ENCODE results near the gene C14orf180. TPM values are rescaled to one million over a fixed set of nuclear protein-coding genes. Genes with fewer than 3 reads are reported as not detected.

Gene C14orf180
- polyA plus RNA-seq, 3 donors = not detected

GRCh38 chr14:104591031-104591430 is 11.5 kb downstream of the C14orf180 start:
- H3K4me3 Mint-ChIP-seq = no peak overlapping the region
- no peaks in the 10 kb centered on the region for H3K4me1 Mint-ChIP-seq
- no peaks in the 10 kb centered on the region for H3K36me3 Mint-ChIP-seq
- Histone ChIP-seq H3K4me3 (replicated peaks in 1 of 3; ENCODE audit: low read depth in 2 of 3, low read length in 3 of 3) (no peak overlapping the region), H4K20me1 (ENCODE audit: insufficient read depth, low read length) (no peaks in the 10 kb centered on the region), H3K27me3 (ENCODE audit: control insufficient read depth in 2 of 2, insufficient read depth in 2 of 2, low read length in 2 of 2) (no peaks in the 10 kb centered on the region), H2AFZ (ENCODE audit: insufficient read depth, low read depth, low read length, poor library complexity, severe bottlenecking) (no peak overlapping the region), H3K79me2 (ENCODE audit: insufficient read depth, low read length) (no peaks in the 10 kb centered on the region), H3K9me3 (replicated peaks in 1 of 2; ENCODE audit: control insufficient read depth in 1 of 2, insufficient read depth in 1 of 2, low read length in 2 of 2) (no peaks in the 10 kb centered on the region), H3K4me1 (ENCODE audit: control insufficient read depth in 1 of 2, insufficient read depth in 2 of 2, low read length in 2 of 2) (no peaks in the 10 kb centered on the region), H3K36me3 (replicated peaks in 1 of 2; ENCODE audit: control insufficient read depth in 1 of 2, insufficient read depth in 2 of 2, low read length in 2 of 2) (no peaks in the 10 kb centered on the region), H3K27ac (ENCODE audit: low read depth in 1 of 2, low read length in 2 of 2) (no peak overlapping the region), H3K4me2 (replicated peaks; ENCODE audit: extremely low read depth, low read length, poor library complexity, severe bottlenecking) (no peak overlapping the region), H3K9ac (ENCODE audit: insufficient read depth, low read length, poor library complexity, severe bottlenecking) (no peak overlapping the region)
- H3K9me3 Mint-ChIP-seq = no peaks in the 10 kb centered on the region
- TF ChIP-seq, protein P1, sequence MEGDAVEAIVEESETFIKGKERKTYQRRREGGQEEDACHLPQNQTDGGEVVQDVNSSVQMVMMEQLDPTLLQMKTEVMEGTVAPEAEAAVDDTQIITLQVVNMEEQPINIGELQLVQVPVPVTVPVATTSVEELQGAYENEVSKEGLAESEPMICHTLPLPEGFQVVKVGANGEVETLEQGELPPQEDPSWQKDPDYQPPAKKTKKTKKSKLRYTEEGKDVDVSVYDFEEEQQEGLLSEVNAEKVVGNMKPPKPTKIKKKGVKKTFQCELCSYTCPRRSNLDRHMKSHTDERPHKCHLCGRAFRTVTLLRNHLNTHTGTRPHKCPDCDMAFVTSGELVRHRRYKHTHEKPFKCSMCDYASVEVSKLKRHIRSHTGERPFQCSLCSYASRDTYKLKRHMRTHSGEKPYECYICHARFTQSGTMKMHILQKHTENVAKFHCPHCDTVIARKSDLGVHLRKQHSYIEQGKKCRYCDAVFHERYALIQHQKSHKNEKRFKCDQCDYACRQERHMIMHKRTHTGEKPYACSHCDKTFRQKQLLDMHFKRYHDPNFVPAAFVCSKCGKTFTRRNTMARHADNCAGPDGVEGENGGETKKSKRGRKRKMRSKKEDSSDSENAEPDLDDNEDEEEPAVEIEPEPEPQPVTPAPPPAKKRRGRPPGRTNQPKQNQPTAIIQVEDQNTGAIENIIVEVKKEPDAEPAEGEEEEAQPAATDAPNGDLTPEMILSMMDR (IDR thresholded peaks at IDR 0.05) = no peak
- H3K27ac Mint-ChIP-seq = no peak overlapping the region
- H3K27me3 Mint-ChIP-seq (ENCODE audit: low read depth in 3 of 3) = peaks cover 0 to 4% (median 3%) of the 10 kb centered on the region in 3 donors
- WGBS (ENCODE audit: insufficient coverage) = 83% methylated on average over 7 of the region's 7 CpGs
- no peak for DNase-seq
- intact Hi-C loops (cut with micrococcal nuclease) = no loop called here

DNA sequence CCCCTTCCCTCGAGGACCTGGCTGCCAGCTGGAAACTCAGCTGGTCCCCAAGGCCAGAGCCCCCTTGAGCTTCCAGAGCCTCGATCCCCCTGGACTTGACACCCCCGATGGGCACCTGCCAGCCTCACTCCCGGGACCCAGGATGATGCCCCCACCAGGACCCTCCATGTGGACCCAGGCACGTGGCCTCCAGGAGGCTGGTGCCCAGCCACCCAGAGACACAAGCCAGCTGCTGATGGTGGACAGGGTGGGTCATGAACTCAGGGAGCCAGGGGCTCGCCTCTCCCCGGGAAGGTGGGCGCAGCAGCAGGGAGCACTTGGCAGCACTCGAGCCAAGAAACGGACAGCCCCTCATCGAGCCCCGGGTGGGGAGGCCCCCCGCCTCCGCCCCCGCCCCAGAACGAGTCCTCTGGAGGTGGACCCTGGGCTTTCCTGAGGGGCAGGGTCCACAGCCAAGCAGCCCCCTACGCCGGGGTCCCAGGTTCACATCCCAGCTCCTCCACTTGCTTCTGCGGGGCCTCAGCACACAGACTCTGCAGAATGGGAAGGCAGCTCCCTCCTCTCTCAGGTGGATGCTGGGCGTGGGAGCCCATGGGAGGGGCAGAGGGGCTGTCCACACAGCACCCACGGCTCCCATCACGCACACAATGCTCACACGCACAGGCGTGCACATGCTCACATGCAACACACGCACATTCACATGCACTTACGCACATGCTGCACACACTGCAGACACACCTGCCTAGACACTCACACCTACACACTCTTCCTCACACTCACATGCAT is 12.1 kb downstream of the C14orf180 start:
- H3K27ac ChIP-seq (ENCODE audit: low read depth in 1 of 2, low read length in 2 of 2) = no peak overlapping the region
- H3K4me2 ChIP-seq (replicated peaks; ENCODE audit: extremely low read depth, low read length, poor library complexity, severe bottlenecking) = no peak overlapping the region
- no peaks in the 10 kb centered on the region for H3K36me3 ChIP-seq (replicated peaks in 1 of 2; ENCODE audit: control insufficient read depth in 1 of 2, insufficient read depth in 2 of 2, low read length in 2 of 2)
- H3K4me3 Mint-ChIP-seq = no peak overlapping the region
- 86% methylated on average over 26 of the region's 26 CpGs for WGBS (ENCODE audit: insufficient coverage)
- no peaks in the 10 kb centered on the region for H3K9me3 ChIP-seq (replicated peaks in 1 of 2; ENCODE audit: control insufficient read depth in 1 of 2, insufficient read depth in 1 of 2, low read length in 2 of 2)
- no peaks in the 10 kb centered on the region for H3K9me3 Mint-ChIP-seq
- TF ChIP-seq, protein P1 (IDR thresholded peaks at IDR 0.05) = no peak
- H3K36me3 Mint-ChIP-seq = no peaks in the 10 kb centered on the region
- H3K27me3 Mint-ChIP-seq (ENCODE audit: low read depth in 3 of 3) = peaks cover 2 to 5% (median 3%) of the 10 kb centered on the region in 3 donors
- no peak overlapping the region for H3K4me3 ChIP-seq (replicated peaks in 1 of 3; ENCODE audit: low read depth in 2 of 3, low read length in 3 of 3)
- H2AFZ ChIP-seq (ENCODE audit: insufficient read depth, low read depth, low read length, poor library complexity, severe bottlenecking) = no peak overlapping the region
- no peaks in the 10 kb centered on the region for H3K4me1 Mint-ChIP-seq
- H3K79me2 ChIP-seq (ENCODE audit: insufficient read depth, low read length) = no peaks in the 10 kb centered on the region
- intact Hi-C loops (cut with micrococcal nuclease) = no loop called here
- H3K9ac ChIP-seq (ENCODE audit: insufficient read depth, low read length, poor library complexity, severe bottlenecking) = no peak overlapping the region
- H3K27me3 ChIP-seq (ENCODE audit: control insufficient read depth in 2 of 2, insufficient read depth in 2 of 2, low read length in 2 of 2) = no peaks in the 10 kb centered on the region
- DNase-seq = no peak
- no peaks in the 10 kb centered on the region for H4K20me1 ChIP-seq (ENCODE audit: insufficient read depth, low read length)
- H3K27ac Mint-ChIP-seq = no peak overlapping the region
- no peaks in the 10 kb centered on the region for H3K4me1 ChIP-seq (ENCODE audit: control insufficient read depth in 1 of 2, insufficient read depth in 2 of 2, low read length in 2 of 2)

Data from CD14-positive monocyte (primary cell).